22Rv1 (cell line): Measurements from ENCODE around the gene CENPO.

Experiments
- CTCF ChIP-seq: fragments of 450-650 bp; IDR thresholded peaks from 2 replicates; pipeline ENCODE4 v1.5.1; 2017; ENCODE audit warnings: mild to moderate bottlenecking
- ZFX ChIP-seq: fragments of 450-650 bp; IDR thresholded peaks from 2 replicates; pipeline ENCODE4 v1.6.1; 2017; ENCODE audit warnings: antibody characterized with exemption, borderline replicate concordance

GRCh38 chr2:24820175-24820513 lies 26.9 kb downstream of the CENPO start:
- TF ChIP-seq CTCF (no peak), ZFX (no peak)
